WTC11 (cell line): Measurements from ENCODE around the gene LYPD1. TPM values are rescaled to one million over a fixed set of nuclear protein-coding genes. Genes with fewer than 3 reads are reported as not detected.

ENCODE experiments used
- ATAC-seq: fragments of 200-7000 bp; cut with Tn5 transposase; 2 replicates; pipeline ENCODE4 v1.10.0; 2021; ENCODE audit warnings: mild to moderate bottlenecking, moderate library complexity
- CTCF ChIA-PET: fragments of 300-600 bp; sonication (Branson Sonifier 250); formaldehyde crosslinking; loops from one replicate; lab custom pipeline; 2021; ENCODE audit warnings: antibody characterized with exemption; lab: Charles Lee
- POLR2A ChIA-PET: fragments of 350-600 bp; sonication (Branson Sonifier 250); formaldehyde crosslinking; loops from one replicate; lab custom pipeline; 2021; ENCODE audit warnings: antibody characterized with exemption; lab: Charles Lee
- DNase-seq: peaks from one replicate; pipeline ENCODE4 v3.0.0; 2021; ENCODE audit warnings: low spot score
- H3K27ac Mint-ChIP-seq: 2 replicates; pipeline ENCODE4 v1.8.0; 2021; ENCODE audit warnings: mixed read lengths
- H3K27me3 Mint-ChIP-seq: 2 replicates; pipeline ENCODE4 v1.8.0; 2021; ENCODE audit warnings: low read depth, mild to moderate bottlenecking, moderate library complexity, mixed read lengths
- H3K36me3 Mint-ChIP-seq: 2 replicates; pipeline ENCODE4 v1.8.0; 2021; ENCODE audit warnings: mixed read lengths
- H3K4me1 Mint-ChIP-seq: 2 replicates; pipeline ENCODE4 v1.8.0; 2022; ENCODE audit warnings: mixed read lengths
- H3K4me3 Mint-ChIP-seq: 2 replicates; pipeline ENCODE4 v1.8.0; 2021; ENCODE audit warnings: mild to moderate bottlenecking, moderate library complexity, mixed read lengths
- H3K9me3 Mint-ChIP-seq: 2 replicates; pipeline ENCODE4 v1.8.0; 2021; ENCODE audit warnings: mixed read lengths
- ARID4B ChIP-seq: sonication (generic); formaldehyde crosslinking; IDR thresholded peaks from 2 replicates; pipeline ENCODE4 v1.8.0; 2023; ENCODE audit warnings: missing genetic modification reagents, mild to moderate bottlenecking, borderline replicate concordance
- ATF2 ChIP-seq: sonication (generic); formaldehyde crosslinking; IDR thresholded peaks from 2 replicates; pipeline ENCODE4 v1.8.1; 2022; ENCODE audit warnings: low read depth, missing genetic modification reagents, borderline replicate concordance
- CBFB ChIP-seq: sonication (generic); formaldehyde crosslinking; IDR thresholded peaks from 2 replicates; pipeline ENCODE4 v1.8.1; 2022; ENCODE audit warnings: mild to moderate bottlenecking, low read depth, missing genetic modification reagents
- FOXP4 ChIP-seq: sonication (generic); formaldehyde crosslinking; IDR thresholded peaks from 2 replicates; pipeline ENCODE4 v1.8.0; 2022; ENCODE audit warnings: mild to moderate bottlenecking, missing genetic modification reagents
- PREB ChIP-seq: sonication (generic); formaldehyde crosslinking; IDR thresholded peaks from 2 replicates; pipeline ENCODE4 v1.8.1; 2022; ENCODE audit warnings: mild to moderate bottlenecking, missing genetic modification reagents, moderate library complexity, borderline replicate concordance
- STAT6 ChIP-seq: sonication (generic); formaldehyde crosslinking; conservative IDR thresholded peaks from 2 replicates; pipeline ENCODE4 v1.8.1; 2023; ENCODE audit warnings: mild to moderate bottlenecking, low read depth, missing genetic modification reagents, moderate library complexity
- TCF7 ChIP-seq: sonication (generic); formaldehyde crosslinking; IDR thresholded peaks from 2 replicates; pipeline ENCODE4 v1.8.0; 2022; ENCODE audit warnings: mild to moderate bottlenecking, low read depth, missing genetic modification reagents, moderate library complexity
- TEAD1 ChIP-seq: sonication (generic); formaldehyde crosslinking; IDR thresholded peaks from 2 replicates; pipeline ENCODE4 v1.8.0; 2022; ENCODE audit warnings: mild to moderate bottlenecking, missing genetic modification reagents
- TEAD4 ChIP-seq: sonication (generic); formaldehyde crosslinking; IDR thresholded peaks from 2 replicates; pipeline ENCODE4 v1.8.0; 2022; ENCODE audit warnings: mild to moderate bottlenecking, missing genetic modification reagents
- ZBTB43 ChIP-seq: sonication (generic); formaldehyde crosslinking; IDR thresholded peaks from 2 replicates; pipeline ENCODE4 v1.8.1; 2023; ENCODE audit warnings: mild to moderate bottlenecking, missing genetic modification reagents
- ZNF232 ChIP-seq: sonication (generic); formaldehyde crosslinking; IDR thresholded peaks from 2 replicates; pipeline ENCODE4 v1.8.0; 2022; ENCODE audit warnings: mild to moderate bottlenecking, missing genetic modification reagents
- total RNA-seq: library from RNA; stranded (reverse); gene quantifications from 3 replicates; pipeline ENCODE4 v1.2.3, GENCODE V29; 2021

Gene LYPD1
- total RNA-seq, 1 experiment from 2014 or later: 2.8 TPM

GRCh38 chr2:132605236-132606180 is 64.5 kb downstream of the LYPD1 start:
- ATAC-seq: peak; percentile 70
- no peak for DNase-seq
- Mint-ChIP-seq H3K27me3 (no peaks in the 10 kb centered on the region), H3K27ac (no peak overlapping the region), H3K4me1 (peaks cover 23% of the 10 kb centered on the region), H3K4me3 (no peak overlapping the region), H3K9me3 (no peaks in the 10 kb centered on the region; the same call in 1 of the 2 replicates), H3K36me3 (no peaks in the 10 kb centered on the region)
- ChIA-PET POLR2A (no interaction called here), CTCF (interaction anchor here (1.0 kb wide), 1 partner anchor 64 kb away, joined by 5 read pairs; the partner anchor contains the start of gene LYPD1)
- TF ChIP-seq PREB (CRISPR knock-in tag) (no peak), TEAD4 (CRISPR knock-in tag) (no peak), TCF7 (CRISPR knock-in tag) (no peak), FOXP4 (CRISPR knock-in tag) (no peak), ZNF232 (no peak), ZBTB43 (no peak), TEAD1 (CRISPR knock-in tag) (no peak), ARID4B (CRISPR knock-in tag) (no peak), ATF2 (no peak), CBFB (CRISPR knock-in tag) (no peak), STAT6 (CRISPR knock-in tag) (no peak)
